ENCODE measurements around the gene TTC28.

Gene TTC28

GRCh38 chr22:28053896-28054818 is 625.5 kb downstream of the TTC28 start:
- TF ChIP-seq PRDM4 (tag by site-specific recombination; IDR thresholded peaks at IDR 0.05): no peak
- TF ChIP-seq PRDM10 (tag by site-specific recombination; IDR thresholded peaks at IDR 0.05): peak; percentile 43; the same call in 1 of the 2 replicates
- Histone ChIP-seq H3K9me3 (ENCODE audit: control insufficient read depth, insufficient read depth, low read depth, low read length) (no peaks in the 10 kb centered on the region), H3K27ac (ENCODE audit: extremely low read depth, low read depth, low read length) (no peak overlapping the region), H3K36me3 (ENCODE audit: control insufficient read depth in 2 of 2, insufficient read depth in 1 of 2, low read length in 2 of 2) (no peaks in the 10 kb centered on the region), H3K4me3 (ENCODE audit: low read depth, low read length) (no peak overlapping the region), H3K4me1 (ENCODE audit: control insufficient read depth, insufficient read depth, low read length) (no peaks in the 10 kb centered on the region)
- ChIA-PET POLR2A (no interaction called here), CTCF (interaction anchor here (0.5 to 8.1 kb wide), 5 partner anchors 59 to 1460 kb away, joined by 3 to 72 read pairs (median 4); no protein-coding TSS in a partner anchor)

- ChIA-PET CTCF (interaction anchor here (1.0 to 8.1 kb wide), 10 partner anchors 18 to 777 kb away, joined by 3 to 72 read pairs (median 8); no protein-coding TSS in a partner anchor), POLR2A (no interaction called here)
- no peaks in the 10 kb centered on the region for H3K9me3 ChIP-seq (ENCODE audit: control insufficient read depth, insufficient read depth, low read depth, low read length)
- H3K4me1 ChIP-seq (ENCODE audit: control insufficient read depth, insufficient read depth, low read length): no peaks in the 10 kb centered on the region
- H3K36me3 ChIP-seq (ENCODE audit: control insufficient read depth in 2 of 2, insufficient read depth in 1 of 2, low read length in 2 of 2): no peaks in the 10 kb centered on the region
- no peak overlapping the region for H3K27ac ChIP-seq (ENCODE audit: extremely low read depth, low read depth, low read length)
- H3K4me3 ChIP-seq (ENCODE audit: low read depth, low read length): no peak overlapping the region
- TF ChIP-seq ZNF416 (tag by site-specific recombination; IDR thresholded peaks at IDR 0.05) (no peak), ZNF19 (tag by site-specific recombination; IDR thresholded peaks at IDR 0.05; ENCODE audit: low read depth) (no peak), PATZ1 (tag by site-specific recombination; IDR thresholded peaks at IDR 0.05) (no peak), ZNF221 (tag by site-specific recombination; IDR thresholded peaks at IDR 0.05; ENCODE audit: borderline replicate concordance) (no peak), PRDM10 (tag by site-specific recombination; IDR thresholded peaks at IDR 0.05) (no peak), ZNF626 (tag by site-specific recombination; IDR thresholded peaks at IDR 0.05) (no peak), ZNF26 (tag by site-specific recombination; IDR thresholded peaks at IDR 0.05) (no peak), ZNF248 (tag by site-specific recombination; IDR thresholded peaks at IDR 0.05) (no peak)
Measured at GRCh38 chr22:28052825-28053269, 626.8 kb downstream of the TTC28 start.

Measured in HEK293 (cell line).